HepG2 (cell line): ENCODE measurements around the gene HOXC9. TPM values are rescaled to one million over a fixed set of nuclear protein-coding genes. Genes with fewer than 3 reads are reported as not detected.

Experiments
- ATAC-seq: fragments of 200-7000 bp; cut with Tn5 transposase; 3 replicates; pipeline ENCODE4 v1.9.1; 2020; ENCODE audit warnings: mild to moderate bottlenecking, moderate library complexity
- BruUV-seq: library from RNA; stranded (reverse); fragments of 400-500 nt; replicated peaks from 2 replicates; lab custom pipeline; 2021; lab: Mats Ljungman, UMichigan
- CTCF ChIA-PET: fragments of 300-600 bp; formaldehyde crosslinking; extraction: SDS; loops from one replicate; lab custom pipeline; 2021; ENCODE audit warnings: low total read pairs, inconsistent platforms, low intra/inter-chr PET ratio; lab: Yijun Ruan, JAX
- POLR2A ChIA-PET: fragments of 350-600 bp; sonication (Branson Sonifier 250); formaldehyde crosslinking; loops from one replicate; lab custom pipeline; 2020; ENCODE audit warnings: antibody characterized with exemption, inconsistent platforms; lab: Yijun Ruan, JAX
- DNase-seq: peaks from one replicate; pipeline ENCODE4 v3.0.0-alpha.2; 2015; ENCODE audit warnings: low spot score
- FAIRE-seq: peaks from 3 replicates; lab custom pipeline; 2011; peaks lifted over from hg19 to GRCh38; lab: Jason Lieb, UNC
- H2AFZ ChIP-seq: one replicate; pipeline ENCODE4 v1.6.1; 2011; ENCODE audit warnings: low read length, inconsistent platforms
- H3K27ac ChIP-seq: fragments of 300-600 bp; 3 replicates; pipeline ENCODE4 v1.8.0; 2011; ENCODE audit warnings: mixed run types, mild to moderate bottlenecking, mixed read lengths, low read length, inconsistent platforms; ENCODE audit not compliant: insufficient read depth; ENCODE audit errors: extremely low read length
- H3K27me3 ChIP-seq, 2 experiments: fragments of 200-600 bp in 1 of 2; 2 replicates in 1 of 2; 3 replicates in 1 of 2; pipeline versions ENCODE4 v1.6.0 to v1.8.0; 2011; ENCODE audit warnings: low read length in 2 of 2, mild to moderate bottlenecking in 2 of 2, moderate library complexity in 2 of 2, inconsistent platforms in 1 of 2; ENCODE audit not compliant: insufficient read depth in 2 of 2, control insufficient read depth in 1 of 2
- H3K36me3 ChIP-seq, 2 experiments: fragments of 200-600 bp in 1 of 2; replicated peaks in 1 of 2; 2 replicates in 1 of 2; 3 replicates in 1 of 2; pipeline versions ENCODE4 v1.5.1 to v1.8.0; 2011; ENCODE audit warnings: low read length in 2 of 2, inconsistent platforms in 1 of 2; ENCODE audit not compliant: insufficient read depth in 2 of 2, control insufficient read depth in 1 of 2
- H3K4me1 ChIP-seq: 2 replicates; pipeline ENCODE4 v1.5.1; 2012; ENCODE audit warnings: low read length, inconsistent platforms; ENCODE audit not compliant: insufficient read depth
- H3K4me2 ChIP-seq: 2 replicates; pipeline ENCODE4 v1.6.0; 2011; ENCODE audit warnings: low read depth, low read length, inconsistent platforms
- H3K4me3 ChIP-seq, 3 experiments: fragments of 200-600 bp in 1 of 3; sonication (generic), shearing (Covaris generic) in 1 of 3; replicated peaks in 1 of 3; 2 replicates each; pipeline ENCODE4 v1.5.1; 2011 to 2016; ENCODE audit warnings: low read length in 3 of 3, inconsistent platforms in 2 of 3, low read depth in 2 of 3, mild to moderate bottlenecking in 2 of 3, control low read depth in 1 of 3, mixed read lengths in 1 of 3; ENCODE audit not compliant: insufficient read depth in 1 of 3
- H3K79me2 ChIP-seq: one replicate; pipeline ENCODE4 v1.6.1; 2011; ENCODE audit warnings: low read length, inconsistent platforms; ENCODE audit not compliant: insufficient read depth
- H3K9ac ChIP-seq: 2 replicates; pipeline ENCODE4 v1.6.0; 2011; ENCODE audit warnings: mild to moderate bottlenecking, low read depth, low read length, inconsistent platforms; ENCODE audit not compliant: insufficient read depth
- H3K9me3 ChIP-seq: 2 replicates; pipeline ENCODE4 v1.5.1; 2012; ENCODE audit warnings: mild to moderate bottlenecking, low read length
- H4K20me1 ChIP-seq: 2 replicates; pipeline ENCODE4 v1.6.0; 2011; ENCODE audit warnings: inconsistent platforms, mild to moderate bottlenecking, low read length, moderate library complexity; ENCODE audit not compliant: insufficient read depth
- AGO1 ChIP-seq: fragments of 200-400 bp; formaldehyde crosslinking; IDR thresholded peaks from 2 replicates; pipeline ENCODE4 v1.6.1; 2017; ENCODE audit warnings: mild to moderate bottlenecking, low read depth, low read length, moderate library complexity; ENCODE audit not compliant: poor library complexity, severe bottlenecking
- EED ChIP-seq: sonication (generic); formaldehyde crosslinking; IDR thresholded peaks from 2 replicates; pipeline ENCODE4 v1.5.0; 2020; ENCODE audit warnings: mild to moderate bottlenecking, missing genetic modification reagents
- FOXK1 ChIP-seq: sonication (generic); formaldehyde crosslinking; IDR thresholded peaks from 2 replicates; pipeline ENCODE4 v1.4.0; 2020; ENCODE audit warnings: low read depth, missing genetic modification reagents, borderline replicate concordance
- MBD4 ChIP-seq: IDR thresholded peaks from 2 replicates; pipeline ENCODE4 v1.6.1; 2012; ENCODE audit warnings: low read length, inconsistent platforms, borderline replicate concordance
- RFXAP ChIP-seq: sonication (generic); formaldehyde crosslinking; IDR thresholded peaks from 2 replicates; pipeline ENCODE4 v1.4.0; 2020; ENCODE audit warnings: missing genetic modification reagents, borderline replicate concordance
- SAP130 ChIP-seq: IDR thresholded peaks from 2 replicates; pipeline ENCODE4 v1.6.1; 2016; ENCODE audit warnings: low read depth
- THYN1 ChIP-seq: sonication (generic); formaldehyde crosslinking; IDR thresholded peaks from 2 replicates; pipeline ENCODE4 v1.8.1; 2023; ENCODE audit warnings: low read depth, mild to moderate bottlenecking, moderate library complexity, missing genetic modification reagents, borderline replicate concordance
- YY1 ChIP-seq: IDR thresholded peaks from 2 replicates; pipeline ENCODE4 v1.6.1; 2011; ENCODE audit warnings: low read length, low read depth, moderate library complexity, mild to moderate bottlenecking; ENCODE audit not compliant: insufficient read depth, insufficient replicate concordance
- ZBTB2 ChIP-seq: sonication (generic); formaldehyde crosslinking; IDR thresholded peaks from 2 replicates; pipeline ENCODE4 v1.8.0; 2022; ENCODE audit warnings: low read depth, missing genetic modification reagents
- ZNF101 ChIP-seq: sonication (generic); formaldehyde crosslinking; IDR thresholded peaks from 2 replicates; pipeline ENCODE4 v1.4.0; 2020; ENCODE audit warnings: mild to moderate bottlenecking, low read depth, missing genetic modification reagents, borderline replicate concordance
- ZNF337 ChIP-seq: sonication (generic); formaldehyde crosslinking; IDR thresholded peaks from 2 replicates; pipeline ENCODE4 v1.5.1; 2020; ENCODE audit warnings: missing genetic modification reagents, low read depth, mild to moderate bottlenecking, borderline replicate concordance
- WGBS: methylation state at CpG from one replicate; pipeline ENCODE4 v1.1.6; 2017; ENCODE audit warnings: low lambda C conversion rate; 5-methylcytosine and 5-hydroxymethylcytosine counted together
- in situ Hi-C: cut with HindIII; loops from 2 replicates; pipeline ENCODE4 v1.10.0; 2017; ENCODE audit warnings: low pct_unique_long_range_greater_than_20kb; ENCODE audit not compliant: extremely low pct_ligation_motif_present
- intact Hi-C: fragments of 100-400 bp; cut with micrococcal nuclease; formaldehyde crosslinking; loops from one replicate; pipeline ENCODE4 v1.10.0; 2022; ENCODE audit not compliant: unreplicated experiment
- polyA plus RNA-seq, 8 experiments: library from polyadenylated mRNA; depleted of rRNA in 3 of 8; stranded (reverse) in 7 of 8; unstranded in 1 of 8; fragments of >200 nt; fragmentation: Illumina TruSeq in 4 of 8; extraction: Trizol in 4 of 8; gene quantifications; 2 replicates each; pipeline versions ENCODE4 v1.2.1 to v1.2.3, GENCODE V29; 2011 to 2016; ENCODE audit warnings: low read depth in 4 of 8, missing spikeins in 1 of 8, mixed read lengths in 1 of 8; ENCODE audit not compliant: insufficient read depth in 1 of 8
- total RNA-seq, 5 experiments: library from RNA; depleted of rRNA; stranded (reverse); fragments of >200 nt; fragmentation: Illumina TruSeq; extraction: Trizol; gene quantifications; 2 replicates each; pipeline ENCODE4 v1.2.3, GENCODE V29; 2016; ENCODE audit warnings: low read depth in 1 of 5

Gene HOXC9
- total and polyA plus RNA-seq, 2 of the 13 experiments (the other 11 are each of a cell fraction or from before 2014, with no cell fraction given), result 0.11 to 1.1 TPM

DNA sequence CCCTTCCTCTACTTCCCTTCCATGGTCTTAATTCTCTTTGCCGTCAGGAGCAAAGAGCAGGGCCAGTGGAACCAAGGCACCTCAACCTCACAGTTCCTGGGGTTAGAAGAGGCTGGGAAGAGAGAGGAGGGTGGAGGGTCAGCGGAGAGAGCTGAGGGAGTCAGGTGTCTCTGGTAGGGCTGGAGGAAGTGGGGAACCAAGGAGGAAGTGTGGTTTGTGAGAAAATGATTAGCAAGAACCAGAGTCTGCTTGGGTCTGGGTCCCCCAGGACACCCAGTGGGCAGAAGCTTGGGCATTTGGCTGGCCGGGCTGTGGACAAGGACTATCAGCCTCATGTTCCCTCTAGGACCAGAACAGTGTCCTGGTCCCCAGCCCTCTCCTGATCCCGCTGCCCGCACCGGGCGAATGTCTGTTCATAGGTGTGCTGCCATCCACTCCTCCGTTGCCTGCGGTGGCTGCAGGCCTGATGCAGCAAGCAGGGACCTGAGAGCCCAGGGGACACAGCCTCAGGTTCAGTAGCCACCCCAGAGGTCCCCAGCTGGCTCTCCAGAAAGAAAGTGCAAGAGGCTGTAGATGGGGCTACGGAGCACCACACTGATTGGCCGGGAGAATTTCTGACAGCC, 42.9 kb upstream of the HOXC9 start:
- 19% methylated on average over 7 of the region's 11 CpGs for WGBS
- no peak overlapping the region for H2AFZ ChIP-seq

DNA sequence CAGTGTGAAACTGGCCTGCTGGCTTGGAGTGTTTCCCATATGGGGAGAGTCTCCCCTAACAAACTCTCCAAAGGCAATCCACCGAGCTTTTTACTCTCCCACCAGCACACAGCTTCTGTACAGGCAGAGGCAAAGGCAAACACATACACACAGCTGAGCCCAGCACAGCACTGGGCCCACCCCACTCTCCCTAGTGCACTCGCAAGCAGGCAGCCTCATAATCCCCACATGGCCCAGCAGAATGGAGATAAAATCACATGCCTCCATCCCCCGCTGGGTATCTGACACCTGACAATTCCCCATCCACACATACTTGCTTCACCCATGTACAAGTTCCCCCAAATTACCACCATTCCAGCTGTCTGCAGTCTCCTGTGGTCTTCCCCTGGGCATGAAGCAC, 41.8 kb upstream of the HOXC9 start:
- intact Hi-C loops, result no loop called here
- no peak overlapping the region for H3K4me2 ChIP-seq
- 0% methylated on average over 3 of the region's 3 CpGs for WGBS
- peaks cover 22 to 94% of the 10 kb centered on the region in 2 experiments for H3K27me3 ChIP-seq
- DNase-seq, result no peak
- no TSS peak for BruUV-seq
- FAIRE-seq, result no peak
- H3K27ac ChIP-seq, result no peak overlapping the region
- H3K9ac ChIP-seq, result no peak overlapping the region
- no peaks in the 10 kb centered on the region for H3K36me3 ChIP-seq
- no peak overlapping the region for H3K4me3 ChIP-seq
- no peaks in the 10 kb centered on the region for H3K79me2 ChIP-seq
- peaks cover 5% of the 10 kb centered on the region; the same call in 1 of the 2 replicates for H3K4me1 ChIP-seq
- ChIA-PET POLR2A (no interaction called here), CTCF (no interaction called here)
- ATAC-seq, result no peak
- H3K9me3 ChIP-seq, result no peaks in the 10 kb centered on the region
- no peak overlapping the region for H2AFZ ChIP-seq
- in situ Hi-C loops, result no loop called here
- TF ChIP-seq ZNF101 (CRISPR knock-in tag) (no peak), RFXAP (CRISPR knock-in tag) (no peak), THYN1 (CRISPR knock-in tag) (no peak), YY1 (no peak), ZNF337 (CRISPR knock-in tag) (no peak), EED (no peak)
- H4K20me1 ChIP-seq, result no peaks in the 10 kb centered on the region

More for the DNA sequence above, 42.9 kb upstream of the HOXC9 start:
- H3K27me3 ChIP-seq, result peaks cover 20 to 94% of the 10 kb centered on the region in 2 experiments
- H3K4me1 ChIP-seq, result peaks cover 5% of the 10 kb centered on the region; the same call in 1 of the 2 replicates
- H4K20me1 ChIP-seq, result no peaks in the 10 kb centered on the region
- ATAC-seq (no peak), DNase-seq (no peak), FAIRE-seq (no peak)
- H3K9me3 ChIP-seq, result no peaks in the 10 kb centered on the region
- in situ Hi-C loops, result no loop called here
- no TSS peak for BruUV-seq
- intact Hi-C loops, result no loop called here
- POLR2A ChIA-PET, result no interaction called here
- no peak overlapping the region for H3K9ac ChIP-seq
- CTCF ChIA-PET, result no interaction called here
- no peaks in the 10 kb centered on the region for H3K79me2 ChIP-seq
- no peak for TF ChIP-seq FOXK1 (CRISPR knock-in tag)
- no peak for TF ChIP-seq SAP130 (CRISPR knock-in tag)
- no peak for TF ChIP-seq ZBTB2 (CRISPR knock-in tag)
- no peak for TF ChIP-seq AGO1
- no peak for TF ChIP-seq MBD4
- H3K27ac ChIP-seq, result no peak overlapping the region
- no peaks in the 10 kb centered on the region for H3K36me3 ChIP-seq
- H3K4me2 ChIP-seq, result no peak overlapping the region
- H3K4me3 ChIP-seq, result no peak overlapping the region
